PC-9 (cell line): ENCODE data around the gene LRMDA. TPM values are rescaled to one million over a fixed set of nuclear protein-coding genes. Genes with fewer than 3 reads are reported as not detected.

Source experiments
- BruUV-seq: library from RNA; stranded (reverse); fragments of 400-500 nt; replicated peaks from 2 replicates; lab custom pipeline; 2021; lab: Mats Ljungman, UMichigan
- CTCF ChIA-PET: fragments of 300-600 bp; sonication (Branson Sonifier 250); formaldehyde crosslinking; loops from one replicate; lab custom pipeline; 2022; ENCODE audit warnings: antibody characterized with exemption; lab: Charles Lee
- POLR2A ChIA-PET: fragments of 300-600 bp; sonication (Branson Sonifier 250); formaldehyde crosslinking; loops from one replicate; lab custom pipeline; 2022; ENCODE audit warnings: antibody characterized with exemption; ENCODE audit not compliant: unreplicated experiment; lab: Charles Lee
- DNase-seq, 2 experiments: peaks; one replicate each; pipeline versions ENCODE4 v3.0.0 to v3.0.0-alpha.2; 2015 to 2022; ENCODE audit warnings: mixed read lengths in 1 of 2
- H2AFZ ChIP-seq: fragments of 200-600 bp; sonication (generic); 2 replicates; pipeline ENCODE4 v1.8.1; 2017; ENCODE audit warnings: antibody characterized with exemption
- H3F3A ChIP-seq: fragments of 200-600 bp; sonication (generic); 2 replicates; pipeline ENCODE4 v1.8.1; 2017; ENCODE audit warnings: antibody characterized with exemption, mild to moderate bottlenecking, low read depth; ENCODE audit not compliant: insufficient read depth
- H3K27ac ChIP-seq: fragments of 200-600 bp; sonication (generic); 2 replicates; pipeline ENCODE4 v1.6.1; 2016; ENCODE audit warnings: mixed run types
- H3K27me3 ChIP-seq: fragments of 200-600 bp; sonication (generic); 2 replicates; pipeline ENCODE4 v1.6.1; 2016; ENCODE audit warnings: low read depth, mixed run types; ENCODE audit not compliant: insufficient read depth
- H3K36me3 ChIP-seq: fragments of 200-600 bp; sonication (generic); 2 replicates; pipeline ENCODE4 v1.6.1; 2016; ENCODE audit warnings: low read depth, mixed run types
- H3K4me1 ChIP-seq: fragments of 200-600 bp; sonication (generic); replicated peaks from 2 replicates; pipeline ENCODE4 v1.6.1; 2016; ENCODE audit warnings: mixed run types; ENCODE audit not compliant: insufficient read depth
- H3K4me2 ChIP-seq: fragments of 200-600 bp; sonication (generic); 2 replicates; pipeline ENCODE4 v1.6.1; 2017; ENCODE audit warnings: mixed run types
- H3K4me3 ChIP-seq: fragments of 200-600 bp; sonication (generic); 2 replicates; pipeline ENCODE4 v1.6.1; 2016; ENCODE audit warnings: mixed run types
- H3K79me2 ChIP-seq: fragments of 200-600 bp; sonication (generic); 2 replicates; pipeline ENCODE4 v1.6.1; 2017; ENCODE audit warnings: low read depth, mixed run types
- H3K9me2 ChIP-seq: fragments of 200-600 bp; sonication (generic); 2 replicates; pipeline ENCODE4 v1.8.1; 2017; ENCODE audit warnings: mild to moderate bottlenecking; ENCODE audit not compliant: insufficient read depth
- H3K9me3 ChIP-seq: fragments of 200-600 bp; sonication (generic); 2 replicates; pipeline ENCODE4 v1.8.1; 2016; ENCODE audit warnings: low read depth; ENCODE audit not compliant: insufficient read depth
- H4K20me1 ChIP-seq: fragments of 200-600 bp; sonication (generic); 2 replicates; pipeline ENCODE4 v1.8.1; 2017; ENCODE audit not compliant: insufficient read depth
- EZH2 ChIP-seq: fragments of 200-600 bp; sonication (generic); IDR thresholded peaks from 2 replicates; pipeline ENCODE4 v1.8.0; 2017; ENCODE audit warnings: antibody characterized with exemption, low read depth
- intact Hi-C: fragments of 100-400 bp; cut with micrococcal nuclease; formaldehyde crosslinking; loops from one replicate; pipeline ENCODE4 v1.10.0; 2022; ENCODE audit not compliant: unreplicated experiment
- total RNA-seq: library from RNA; stranded (reverse); gene quantifications from 2 replicates; pipeline ENCODE4 v1.2.3, GENCODE V29; 2021
- TF ChIP-seq, protein P1 (sequence below): fragments of 200-600 bp; sonication (generic); conservative IDR thresholded peaks from 2 replicates; pipeline ENCODE4 v1.6.1; 2017; ENCODE audit warnings: mixed run types, antibody characterized with exemption, mild to moderate bottlenecking, moderate library complexity

Gene LRMDA
- total RNA-seq, 1 experiment from 2014 or later, result not detected

DNA sequence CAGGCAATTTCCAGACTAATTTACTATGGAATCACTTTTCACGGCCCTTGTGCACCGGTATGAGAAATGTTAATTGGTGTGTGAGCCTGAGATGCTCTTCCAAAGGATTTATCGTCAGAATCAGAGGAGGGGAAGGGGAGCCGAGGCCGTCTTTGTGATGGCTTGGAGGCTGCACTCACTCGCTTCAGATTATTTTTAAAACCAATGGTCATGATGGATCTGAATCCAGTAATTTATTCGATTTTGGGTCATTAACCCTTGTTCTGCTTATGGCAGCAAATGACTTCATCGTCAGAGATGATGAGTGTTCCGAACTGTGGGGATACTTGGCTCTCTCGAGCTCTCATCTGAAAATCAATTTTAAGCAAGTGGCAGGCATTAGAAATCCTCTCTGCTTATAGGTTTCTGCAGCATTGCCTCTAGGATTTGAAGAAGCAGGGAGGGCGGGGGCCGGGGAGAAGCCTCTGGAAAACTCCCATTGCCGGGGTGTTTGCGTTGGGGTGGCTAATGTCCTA, 576.3 kb downstream of the LRMDA start:
- intact Hi-C loops, result no loop called here

DNA sequence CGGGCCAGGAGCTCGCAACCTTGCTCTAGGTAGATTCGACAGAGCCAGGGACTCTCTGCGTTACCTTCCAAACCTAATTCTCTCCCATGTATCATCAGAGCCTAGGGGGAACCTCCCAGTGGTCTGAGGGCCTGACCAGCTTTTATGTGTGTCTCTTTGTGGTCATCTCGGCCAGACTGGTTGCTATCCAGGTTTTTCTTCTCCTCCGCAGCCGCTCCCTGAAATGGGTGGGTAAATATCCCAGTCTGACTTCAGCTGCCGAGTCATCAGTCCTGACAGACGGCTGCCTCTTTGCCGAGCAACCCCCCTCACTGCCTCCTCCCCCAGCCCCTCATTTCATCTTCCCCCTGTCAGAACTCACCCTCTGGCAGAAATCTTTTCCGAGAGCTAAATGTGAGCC, 578.1 kb downstream of the LRMDA start:
- Histone ChIP-seq H2AFZ (no peak overlapping the region), H3K4me2 (no peak overlapping the region), H3K27ac (no peak overlapping the region), H3K4me3 (no peak overlapping the region), H4K20me1 (no peaks in the 10 kb centered on the region), H3F3A (no peaks in the 10 kb centered on the region), H3K27me3 (peaks cover 7% of the 10 kb centered on the region; the same call in 1 of the 2 replicates), H3K36me3 (no peaks in the 10 kb centered on the region), H3K9me3 (no peaks in the 10 kb centered on the region), H3K9me2 (no peaks in the 10 kb centered on the region), H3K79me2 (no peaks in the 10 kb centered on the region), H3K4me1 (no peaks in the 10 kb centered on the region)
- CTCF ChIA-PET, result no interaction called here
- intact Hi-C loops, result no loop called here
- no peak for TF ChIP-seq EZH2
- TF ChIP-seq, protein P1, sequence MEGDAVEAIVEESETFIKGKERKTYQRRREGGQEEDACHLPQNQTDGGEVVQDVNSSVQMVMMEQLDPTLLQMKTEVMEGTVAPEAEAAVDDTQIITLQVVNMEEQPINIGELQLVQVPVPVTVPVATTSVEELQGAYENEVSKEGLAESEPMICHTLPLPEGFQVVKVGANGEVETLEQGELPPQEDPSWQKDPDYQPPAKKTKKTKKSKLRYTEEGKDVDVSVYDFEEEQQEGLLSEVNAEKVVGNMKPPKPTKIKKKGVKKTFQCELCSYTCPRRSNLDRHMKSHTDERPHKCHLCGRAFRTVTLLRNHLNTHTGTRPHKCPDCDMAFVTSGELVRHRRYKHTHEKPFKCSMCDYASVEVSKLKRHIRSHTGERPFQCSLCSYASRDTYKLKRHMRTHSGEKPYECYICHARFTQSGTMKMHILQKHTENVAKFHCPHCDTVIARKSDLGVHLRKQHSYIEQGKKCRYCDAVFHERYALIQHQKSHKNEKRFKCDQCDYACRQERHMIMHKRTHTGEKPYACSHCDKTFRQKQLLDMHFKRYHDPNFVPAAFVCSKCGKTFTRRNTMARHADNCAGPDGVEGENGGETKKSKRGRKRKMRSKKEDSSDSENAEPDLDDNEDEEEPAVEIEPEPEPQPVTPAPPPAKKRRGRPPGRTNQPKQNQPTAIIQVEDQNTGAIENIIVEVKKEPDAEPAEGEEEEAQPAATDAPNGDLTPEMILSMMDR, result no peak
- POLR2A ChIA-PET, result no interaction called here
- DNase-seq, result no peak
- BruUV-seq, result no TSS peak

More for the DNA sequence above, 576.3 kb downstream of the LRMDA start:
- ChIA-PET POLR2A (no interaction called here), CTCF (no interaction called here)
- TF ChIP-seq EZH2, result no peak
- TF ChIP-seq, protein P1, result no peak
- H3K27me3 ChIP-seq, result peaks cover 7% of the 10 kb centered on the region; the same call in 1 of the 2 replicates
- H3K79me2 ChIP-seq, result no peaks in the 10 kb centered on the region
- no TSS peak for BruUV-seq
- H3K4me2 ChIP-seq, result no peak overlapping the region
- no peaks in the 10 kb centered on the region for H4K20me1 ChIP-seq
- no peaks in the 10 kb centered on the region for H3F3A ChIP-seq
- H3K4me1 ChIP-seq, result no peaks in the 10 kb centered on the region
- no peaks in the 10 kb centered on the region for H3K36me3 ChIP-seq
- no peaks in the 10 kb centered on the region for H3K9me3 ChIP-seq
- no peak overlapping the region for H2AFZ ChIP-seq
- no peaks in the 10 kb centered on the region for H3K9me2 ChIP-seq
- H3K4me3 ChIP-seq, result no peak overlapping the region
- no peak overlapping the region for H3K27ac ChIP-seq
- no peak for DNase-seq

DNA sequence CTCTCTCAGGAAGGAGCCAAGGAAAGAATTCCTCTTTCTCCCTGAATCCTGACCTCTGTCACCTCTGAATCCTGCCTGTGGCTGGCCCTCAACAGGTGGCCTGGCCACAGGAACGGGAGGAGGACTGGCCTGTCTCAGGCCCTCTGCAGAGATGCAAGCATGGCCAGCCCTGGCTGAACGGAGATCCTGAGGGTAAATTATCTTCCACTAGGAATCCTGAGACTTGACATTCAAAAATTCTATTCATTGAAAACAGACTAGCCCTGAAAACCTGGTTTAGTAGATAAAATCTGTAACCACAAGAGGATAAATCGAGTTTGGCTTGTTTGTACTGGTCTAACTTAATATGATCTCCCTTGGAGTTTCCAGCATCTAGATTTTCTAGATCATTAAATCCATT, 579.3 kb downstream of the LRMDA start:
- Histone ChIP-seq H3K27ac (no peak overlapping the region), H3K4me1 (no peaks in the 10 kb centered on the region), H3K9me3 (no peaks in the 10 kb centered on the region), H3F3A (no peaks in the 10 kb centered on the region), H2AFZ (no peak overlapping the region), H3K9me2 (no peaks in the 10 kb centered on the region), H3K36me3 (no peaks in the 10 kb centered on the region), H3K79me2 (no peaks in the 10 kb centered on the region), H4K20me1 (no peaks in the 10 kb centered on the region), H3K27me3 (peaks cover 7% of the 10 kb centered on the region; the same call in 1 of the 2 replicates), H3K4me2 (no peak overlapping the region), H3K4me3 (no peak overlapping the region)
- ChIA-PET POLR2A (no interaction called here), CTCF (no interaction called here)
- no peak for TF ChIP-seq EZH2
- TF ChIP-seq, protein P1, result no peak
- no peak for DNase-seq
- intact Hi-C loops, result no loop called here
- BruUV-seq, result no TSS peak
